ENCODE measurements around the gene ARID2. TPM values are rescaled to one million over a fixed set of nuclear protein-coding genes. Genes with fewer than 3 reads are reported as not detected.
A peak's percentile ranks its signal among the peaks of the same experiment; 100 is the strongest.

ARID2 gene
- total RNA-seq, 1 donor from 2014 or later, result 45.5 TPM

DNA sequence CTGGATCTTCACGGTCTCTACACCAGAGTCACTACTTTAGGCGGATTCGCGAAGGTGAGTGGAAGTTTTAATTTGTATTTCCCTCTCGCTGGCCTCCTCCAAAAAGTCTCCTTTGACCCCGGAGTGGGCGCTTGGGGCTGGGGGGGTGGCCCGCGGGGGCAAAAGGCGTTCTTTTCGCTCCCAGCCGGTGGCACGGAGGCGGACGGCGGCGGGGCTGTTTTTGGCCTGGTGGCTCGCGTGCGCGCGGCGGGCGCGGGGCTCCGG lies 510 bp downstream of the ARID2 start:
- Mint-ChIP-seq H3K4me3 (ENCODE audit: unreplicated experiment) (peak overlapping the region; percentile 92), H3K9me3 (ENCODE audit: unreplicated experiment) (peaks cover 25% of the 10 kb centered on the region), H3K36me3 (ENCODE audit: unreplicated experiment) (no peaks in the 10 kb centered on the region), H3K27ac (ENCODE audit: unreplicated experiment) (peak overlapping the region; percentile 97), H3K27me3 (ENCODE audit: unreplicated experiment) (peaks cover 10% of the 10 kb centered on the region), H3K4me1 (ENCODE audit: low read depth, unreplicated experiment) (peaks cover 16% of the 10 kb centered on the region)
- TF ChIP-seq CTCF (IDR thresholded peaks at IDR 0.05; ENCODE audit: partially characterized antibody, unreplicated experiment), result no peak
- DNase-seq, result peak; percentile 38

DNA sequence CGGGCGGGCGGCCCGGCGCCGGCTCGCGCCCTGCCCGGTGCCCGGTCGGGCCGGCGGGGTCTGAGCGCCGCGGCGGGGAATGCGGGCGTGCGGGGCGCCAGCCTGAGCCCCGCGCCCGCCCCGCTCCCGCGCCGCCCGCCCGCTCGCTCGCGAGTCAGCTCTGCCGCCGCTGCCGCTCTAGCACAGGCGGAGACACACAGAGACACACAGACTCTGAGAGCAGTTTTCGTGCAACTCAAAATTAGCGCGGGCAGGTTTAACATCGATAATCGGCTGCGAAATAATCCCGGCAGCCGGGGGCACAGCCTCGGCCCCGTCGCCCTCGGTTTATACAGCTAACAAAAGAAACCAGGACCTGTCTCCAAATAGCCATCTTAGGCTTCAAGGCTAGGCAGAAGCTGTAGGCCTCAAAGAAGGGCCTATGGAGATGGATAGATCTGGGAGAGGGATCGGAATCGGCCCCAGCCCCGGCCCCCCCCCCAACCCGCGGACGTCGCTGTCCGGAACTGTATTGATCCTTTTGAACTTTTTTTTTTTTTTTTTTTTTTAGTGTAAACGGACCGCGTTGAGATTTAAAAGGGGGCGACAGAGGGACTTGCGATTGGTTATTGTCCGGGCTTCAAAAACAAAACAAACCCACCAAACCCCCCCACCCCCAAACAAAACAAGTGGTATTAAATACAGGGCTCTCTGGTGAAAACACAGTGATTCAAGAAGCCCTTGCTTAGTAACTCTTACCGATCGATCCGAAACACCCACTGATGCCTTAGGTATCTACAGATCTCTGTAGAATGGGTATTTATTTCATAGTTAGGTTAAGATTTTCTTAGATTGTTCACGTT lies 1.1 kb downstream of the ARID2 start:
- H3K4me1 Mint-ChIP-seq (ENCODE audit: low read depth, unreplicated experiment), result peaks cover 15% of the 10 kb centered on the region
- peaks cover 25% of the 10 kb centered on the region for H3K9me3 Mint-ChIP-seq (ENCODE audit: unreplicated experiment)
- peak; percentile 51 for DNase-seq
- TF ChIP-seq CTCF (IDR thresholded peaks at IDR 0.05; ENCODE audit: partially characterized antibody, unreplicated experiment), result no peak
- H3K36me3 Mint-ChIP-seq (ENCODE audit: unreplicated experiment), result no peaks in the 10 kb centered on the region
- peaks cover 10% of the 10 kb centered on the region for H3K27me3 Mint-ChIP-seq (ENCODE audit: unreplicated experiment)
- H3K27ac Mint-ChIP-seq (ENCODE audit: unreplicated experiment), result peak overlapping the region; percentile 74
- H3K4me3 Mint-ChIP-seq (ENCODE audit: unreplicated experiment), result peak overlapping the region; percentile 91

DNA sequence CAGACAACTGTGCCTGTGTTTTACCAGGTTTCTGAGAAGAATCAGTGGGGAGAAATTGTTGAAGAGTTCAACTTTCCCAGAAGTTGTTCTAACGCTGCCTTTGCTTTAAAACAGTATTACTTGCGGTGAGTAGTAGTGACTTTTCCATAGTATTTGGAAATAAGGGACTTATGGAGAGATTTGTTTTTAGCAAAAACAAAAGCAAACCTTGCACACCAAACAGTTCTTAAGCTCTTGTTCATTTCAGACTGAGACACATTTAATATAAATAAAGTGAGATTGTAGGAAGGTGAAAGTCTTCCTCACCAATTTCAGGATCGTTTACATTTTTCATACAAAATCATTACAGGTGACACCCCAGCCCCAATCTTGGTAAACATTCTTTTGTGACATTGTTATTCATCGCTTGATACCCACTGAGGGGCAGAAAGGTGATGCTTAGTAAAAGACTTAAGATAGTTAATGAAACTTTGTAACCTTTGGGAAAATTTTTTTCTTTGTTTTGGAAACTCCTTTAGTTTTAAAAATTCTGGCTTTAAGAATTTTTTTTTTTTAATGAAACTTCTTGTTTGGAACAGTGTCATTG lies 1.8 kb downstream of the ARID2 start:
- TF ChIP-seq CTCF (IDR thresholded peaks at IDR 0.05; ENCODE audit: partially characterized antibody, unreplicated experiment), result no peak
- peak overlapping the region; percentile 74 for H3K27ac Mint-ChIP-seq (ENCODE audit: unreplicated experiment)
- H3K27me3 Mint-ChIP-seq (ENCODE audit: unreplicated experiment), result peaks cover 10% of the 10 kb centered on the region
- H3K4me3 Mint-ChIP-seq (ENCODE audit: unreplicated experiment), result peak overlapping the region; percentile 91
- DNase-seq, result no peak
- no peaks in the 10 kb centered on the region for H3K36me3 Mint-ChIP-seq (ENCODE audit: unreplicated experiment)
- peaks cover 18% of the 10 kb centered on the region for H3K9me3 Mint-ChIP-seq (ENCODE audit: unreplicated experiment)
- H3K4me1 Mint-ChIP-seq (ENCODE audit: low read depth, unreplicated experiment), result peaks cover 15% of the 10 kb centered on the region

DNA sequence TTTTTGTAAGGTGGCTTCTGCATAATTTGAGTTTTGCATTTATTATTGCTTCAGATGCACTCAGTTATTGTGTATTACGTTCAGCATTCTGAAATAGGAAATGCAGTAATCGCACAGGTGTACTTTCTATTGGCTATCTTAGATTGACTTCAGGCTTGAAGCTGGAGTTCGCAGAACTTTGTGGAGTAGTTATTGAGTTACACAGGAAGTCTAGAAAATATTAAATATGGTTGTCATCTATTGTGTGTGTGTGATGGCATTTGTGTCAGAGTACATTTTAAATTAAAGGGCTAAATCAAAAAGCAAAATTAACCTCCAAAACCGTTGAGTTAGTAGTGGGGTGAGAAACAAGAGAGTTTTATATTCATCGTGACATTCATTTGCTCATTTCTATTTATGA lies 2.7 kb downstream of the ARID2 start:
- H3K36me3 Mint-ChIP-seq (ENCODE audit: unreplicated experiment), result no peaks in the 10 kb centered on the region
- peaks cover 15% of the 10 kb centered on the region for H3K4me1 Mint-ChIP-seq (ENCODE audit: low read depth, unreplicated experiment)
- peak overlapping the region; percentile 66 for H3K4me3 Mint-ChIP-seq (ENCODE audit: unreplicated experiment)
- H3K27me3 Mint-ChIP-seq (ENCODE audit: unreplicated experiment), result peaks cover 10% of the 10 kb centered on the region
- DNase-seq, result no peak
- TF ChIP-seq CTCF (IDR thresholded peaks at IDR 0.05; ENCODE audit: partially characterized antibody, unreplicated experiment), result no peak
- no peak overlapping the region for H3K27ac Mint-ChIP-seq (ENCODE audit: unreplicated experiment)
- H3K9me3 Mint-ChIP-seq (ENCODE audit: unreplicated experiment), result peaks cover 14% of the 10 kb centered on the region

DNA sequence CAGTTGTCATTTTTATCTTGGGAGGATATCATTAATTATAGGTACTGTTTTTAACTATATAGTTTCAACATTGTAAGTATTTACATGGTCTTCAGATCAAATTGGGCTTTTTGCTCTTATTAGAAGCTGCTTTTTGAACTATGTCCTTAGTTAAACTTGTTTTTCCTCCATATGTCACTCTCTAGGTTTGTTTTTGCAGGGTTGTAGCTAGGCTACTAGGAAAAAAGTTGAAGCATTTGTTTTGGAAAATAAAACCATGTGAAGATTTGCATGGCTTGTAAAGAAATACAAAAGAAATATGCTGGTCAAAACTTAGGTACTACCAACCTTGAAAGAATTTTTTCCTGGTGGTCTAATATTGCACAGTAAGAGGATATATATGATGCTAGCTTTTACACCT lies 3.4 kb downstream of the ARID2 start:
- H3K27ac Mint-ChIP-seq (ENCODE audit: unreplicated experiment), result no peak overlapping the region
- DNase-seq, result no peak
- peaks cover 10% of the 10 kb centered on the region for H3K27me3 Mint-ChIP-seq (ENCODE audit: unreplicated experiment)
- H3K36me3 Mint-ChIP-seq (ENCODE audit: unreplicated experiment), result no peaks in the 10 kb centered on the region
- no peak for TF ChIP-seq CTCF (IDR thresholded peaks at IDR 0.05; ENCODE audit: partially characterized antibody, unreplicated experiment)
- H3K9me3 Mint-ChIP-seq (ENCODE audit: unreplicated experiment), result peaks cover 10% of the 10 kb centered on the region
- H3K4me1 Mint-ChIP-seq (ENCODE audit: low read depth, unreplicated experiment), result peaks cover 15% of the 10 kb centered on the region
- H3K4me3 Mint-ChIP-seq (ENCODE audit: unreplicated experiment), result no peak overlapping the region

Data from glutamatergic neuron (in vitro differentiated cells).